ENCODE data around the gene RNF13. TPM values are rescaled to one million over a fixed set of nuclear protein-coding genes. Genes with fewer than 3 reads are reported as not detected.

The RNF13 gene
- total RNA-seq, 1 donor from 2014 or later, result 76.0 TPM

- DNase-seq (ENCODE audit: low spot score), result no peak
Observed at GRCh38 chr3:149992416-149993058, 179.5 kb downstream of the RNF13 start.

DNA sequence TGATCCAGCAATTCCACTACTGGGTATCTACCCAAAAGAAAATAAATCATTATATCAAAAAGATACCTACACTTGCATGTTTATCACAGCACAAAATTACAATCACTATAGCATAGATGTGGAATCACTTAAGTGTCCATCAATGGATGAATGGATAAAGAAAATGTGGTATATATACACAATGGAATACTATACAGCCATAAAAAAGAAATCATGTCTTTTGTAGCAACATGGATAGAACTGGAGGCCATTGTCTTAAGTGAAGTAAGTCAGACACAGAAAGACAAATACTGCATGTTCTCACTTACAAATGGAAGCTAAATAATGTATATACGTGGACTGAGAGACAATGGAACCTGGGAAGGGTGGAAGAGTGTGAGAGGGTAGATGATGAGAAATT lies 185.9 kb downstream of the RNF13 start:
- no peak for DNase-seq (ENCODE audit: low spot score)

DNA sequence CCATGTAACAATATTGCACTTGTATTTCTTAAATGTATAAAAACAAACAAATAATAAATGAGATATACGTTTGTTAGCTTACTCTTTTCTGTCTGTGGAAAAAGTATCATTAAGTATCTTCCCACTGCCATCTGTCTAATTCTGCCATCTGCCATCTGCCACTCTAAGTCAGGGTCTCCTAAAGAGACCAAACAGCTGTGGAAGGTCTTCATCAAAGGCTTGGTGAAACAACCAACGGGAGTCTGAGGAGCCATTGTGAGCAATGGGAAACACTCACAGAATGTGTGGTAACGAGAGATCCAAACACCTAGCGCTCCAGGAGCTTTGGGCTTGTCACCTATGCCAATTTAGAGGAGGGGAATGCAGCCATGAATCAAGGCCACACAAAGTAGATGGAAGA lies 186.4 kb downstream of the RNF13 start:
- DNase-seq (ENCODE audit: low spot score), result no peak

GRCh38 chr3:150000641-150001040 lies 187.6 kb downstream of the RNF13 start:
- DNase-seq (ENCODE audit: low spot score), result no peak

DNA sequence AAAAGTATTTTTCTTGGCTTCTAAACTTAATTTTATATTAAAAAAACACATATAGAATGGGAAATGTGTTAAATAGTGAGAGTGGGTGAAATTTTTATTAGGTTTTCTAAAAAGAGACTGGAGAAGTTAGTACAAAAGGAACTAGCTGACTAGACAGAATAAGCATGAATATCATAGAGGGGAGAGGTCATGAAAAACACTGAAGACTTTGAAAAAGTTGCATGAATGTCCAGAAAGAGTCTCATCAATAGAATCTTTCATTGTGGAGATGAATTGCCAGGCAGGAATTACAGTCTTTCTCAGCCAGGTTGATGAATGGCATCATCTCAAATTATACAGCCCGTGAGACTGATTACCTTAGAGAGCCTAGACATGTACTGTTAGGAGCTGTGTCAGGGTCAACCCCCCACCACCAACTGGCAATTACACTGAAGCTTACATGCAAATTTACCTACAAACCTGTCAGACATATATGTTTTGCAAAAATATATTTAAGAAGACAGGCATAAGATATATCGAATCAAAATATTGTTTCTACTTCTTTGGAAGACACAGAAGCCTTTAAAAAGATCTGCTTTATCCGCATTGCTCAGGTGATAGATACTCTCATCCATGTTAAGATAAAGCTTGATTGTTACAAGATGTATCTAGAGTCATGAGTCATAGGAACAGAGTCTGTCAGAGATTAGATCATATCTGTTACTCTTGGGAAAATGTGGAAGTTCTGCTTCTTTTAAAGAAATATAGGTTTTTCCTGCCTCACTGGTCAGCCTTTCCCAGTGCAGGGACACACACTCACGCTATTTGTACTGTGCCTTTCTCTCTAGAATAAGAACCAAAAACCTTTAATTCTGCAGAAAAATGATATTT lies 192.5 kb downstream of the RNF13 start:
- DNase-seq (ENCODE audit: low spot score), result no peak

DNA sequence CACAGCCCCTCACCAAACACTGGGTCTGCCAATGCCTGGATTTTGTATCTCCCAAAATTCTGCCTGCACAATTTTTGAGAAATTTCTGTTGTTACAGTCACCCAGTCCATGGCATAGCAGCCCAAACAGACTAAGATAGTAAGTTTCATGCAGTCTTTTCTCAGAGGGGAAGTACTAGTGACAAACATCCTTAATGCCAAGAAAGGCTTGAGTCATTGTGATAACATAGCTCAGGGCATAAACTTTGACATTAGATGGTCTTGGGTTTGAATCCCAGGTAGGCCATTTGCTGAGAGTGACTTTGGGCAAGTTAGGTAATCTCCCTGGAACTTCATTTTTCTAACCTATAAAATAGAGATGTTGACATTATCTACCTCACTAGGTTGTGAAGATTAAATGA lies 193.8 kb downstream of the RNF13 start:
- no peak for DNase-seq (ENCODE audit: low spot score)

Other genes starting within 250 kb of the RNF13 start
- 82.8 TPM for gene WWTR1, start 155.2 kb upstream of the RNF13 start, total RNA-seq
- 27.5 TPM for gene COMMD2, start 60.7 kb upstream of the RNF13 start, total RNA-seq
- not detected for gene ANKUB1, start 20.7 kb upstream of the RNF13 start, total RNA-seq
- 60.3 TPM for gene PFN2, start 157.7 kb downstream of the RNF13 start, total RNA-seq

Data from mucosa of gallbladder (tissue), 1 donor.